ENCODE measurements around the gene MET. TPM values are rescaled to one million over a fixed set of nuclear protein-coding genes. Genes with fewer than 3 reads are reported as not detected.

MET gene
- total RNA-seq, 4 donors from 2014 or later, result 3.8 to 25.0 (median 18.6) TPM

DNA sequence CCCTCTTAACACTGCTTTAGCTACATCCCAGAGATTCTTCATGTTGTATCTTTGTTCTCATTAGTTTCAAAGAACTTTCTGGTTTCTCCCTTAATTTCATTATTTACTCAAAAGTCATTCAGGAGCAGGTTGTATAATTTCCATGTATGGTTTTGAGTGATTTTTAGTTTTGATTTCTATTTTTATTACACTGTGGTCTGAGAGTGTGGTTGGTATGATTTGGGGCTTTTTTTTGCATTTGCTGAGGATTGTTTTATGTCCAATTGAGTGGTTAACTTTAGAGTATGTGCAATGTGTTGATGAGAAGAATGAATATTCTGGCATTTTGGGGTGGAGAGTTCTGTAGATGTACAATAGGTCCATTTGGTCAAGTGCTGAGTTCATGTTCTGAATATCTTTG lies 152.5 kb downstream of the MET start:
- Histone ChIP-seq H3K27ac (no peak overlapping the region), H3K9me3 (no peaks in the 10 kb centered on the region), H3K4me3 (no peak overlapping the region), H3K4me1 (no peaks in the 10 kb centered on the region), H3K36me3 (no peaks in the 10 kb centered on the region), H3K27me3 (no peaks in the 10 kb centered on the region)
- DNase-seq, result no peak
- TF ChIP-seq CTCF (IDR thresholded peaks at IDR 0.05) (no peak), POLR2A (IDR thresholded peaks at IDR 0.05) (no peak)
- intact Hi-C loops (cut with DNase I), result no loop called here

GRCh38 chr7:116828281-116828680 lies 156.3 kb downstream of the MET start:
- H3K27ac ChIP-seq, result no peak overlapping the region
- H3K4me1 ChIP-seq, result no peaks in the 10 kb centered on the region
- TF ChIP-seq POLR2A (IDR thresholded peaks at IDR 0.05), result no peak
- TF ChIP-seq CTCF (IDR thresholded peaks at IDR 0.05), result no peak
- H3K36me3 ChIP-seq, result no peaks in the 10 kb centered on the region
- DNase-seq, result no peak
- intact Hi-C loops (cut with DNase I), result no loop called here
- WGBS, 2 donors, result 87% methylated on average over 4 of the region's 4 CpGs
- no peaks in the 10 kb centered on the region for H3K9me3 ChIP-seq
- H3K4me3 ChIP-seq, result no peak overlapping the region
- H3K27me3 ChIP-seq, result no peaks in the 10 kb centered on the region

DNA sequence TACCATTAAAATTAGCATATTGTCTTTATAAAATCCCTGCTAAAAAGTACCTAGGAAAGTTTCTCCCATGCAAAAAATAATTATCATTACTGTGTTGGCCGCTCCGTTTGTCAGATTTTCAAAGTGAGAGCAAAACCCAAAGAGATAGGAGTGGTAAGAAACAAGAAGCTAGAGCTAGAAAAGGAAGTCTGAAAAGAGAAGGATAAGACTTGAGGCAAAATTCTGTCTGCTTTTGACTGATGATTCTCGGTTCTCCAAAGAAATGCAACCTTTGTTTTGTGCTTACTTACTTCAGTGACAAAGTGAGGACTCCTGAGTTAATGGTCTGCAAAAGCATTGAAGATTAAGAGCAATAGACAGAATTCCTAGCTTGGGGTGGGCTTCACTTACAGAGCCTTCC lies 157.0 kb downstream of the MET start:
- Histone ChIP-seq H3K27ac (no peak overlapping the region), H3K36me3 (no peaks in the 10 kb centered on the region), H3K4me1 (no peaks in the 10 kb centered on the region), H3K4me3 (no peak overlapping the region), H3K9me3 (no peaks in the 10 kb centered on the region), H3K27me3 (no peaks in the 10 kb centered on the region)
- 55 to 70% methylated on average over 3 of the region's 3 CpGs for WGBS, 2 donors
- intact Hi-C loops (cut with DNase I), result no loop called here
- no peak for TF ChIP-seq POLR2A (IDR thresholded peaks at IDR 0.05)
- TF ChIP-seq CTCF (IDR thresholded peaks at IDR 0.05), result no peak
- no peak for DNase-seq

GRCh38 chr7:116829493-116829892 lies 157.5 kb downstream of the MET start:
- H3K27ac ChIP-seq, result no peak overlapping the region
- H3K36me3 ChIP-seq, result no peaks in the 10 kb centered on the region
- no peak for DNase-seq
- TF ChIP-seq POLR2A (IDR thresholded peaks at IDR 0.05) (no peak), CTCF (IDR thresholded peaks at IDR 0.05) (no peak)
- H3K27me3 ChIP-seq, result no peaks in the 10 kb centered on the region
- H3K4me3 ChIP-seq, result no peak overlapping the region
- H3K9me3 ChIP-seq, result no peaks in the 10 kb centered on the region
- H3K4me1 ChIP-seq, result no peaks in the 10 kb centered on the region
- intact Hi-C loops (cut with DNase I), result no loop called here

GRCh38 chr7:116832692-116833091 lies 160.7 kb downstream of the MET start:
- intact Hi-C loops (cut with DNase I), result no loop called here
- 74 to 85% methylated on average over 2 of the region's 2 CpGs for WGBS, 2 donors
- no peak overlapping the region for H3K4me3 ChIP-seq
- H3K9me3 ChIP-seq, result no peaks in the 10 kb centered on the region
- TF ChIP-seq POLR2A (IDR thresholded peaks at IDR 0.05) (no peak), CTCF (IDR thresholded peaks at IDR 0.05) (no peak)
- H3K4me1 ChIP-seq, result no peaks in the 10 kb centered on the region
- no peaks in the 10 kb centered on the region for H3K27me3 ChIP-seq
- no peak for DNase-seq
- no peak overlapping the region for H3K27ac ChIP-seq
- H3K36me3 ChIP-seq, result no peaks in the 10 kb centered on the region
